H1 (cell line): ENCODE results near the gene TMEM245. TPM values are rescaled to one million over a fixed set of nuclear protein-coding genes. Genes with fewer than 3 reads are reported as not detected.

ENCODE experiments used
- CTCF ChIA-PET: fragments of 300-600 bp; sonication (Branson Sonifier 250); formaldehyde crosslinking; loops from one replicate; lab custom pipeline; 2021; ENCODE audit not compliant: partially characterized antibody; lab: Charles Lee
- POLR2A ChIA-PET: fragments of 300-600 bp; sonication (Branson Sonifier 250); formaldehyde crosslinking; loops from one replicate; lab custom pipeline; 2021; ENCODE audit warnings: inconsistent platforms; ENCODE audit not compliant: partially characterized antibody; lab: Charles Lee
- DNase-seq, 2 experiments: peaks; one replicate each; pipeline versions ENCODE4 v3.0.0 to v3.0.0-alpha.2; 2010 to 2022; ENCODE audit warnings: low spot score in 2 of 2, low read depth in 1 of 2, mixed read lengths in 1 of 2
- FAIRE-seq: peaks from 2 replicates; lab custom pipeline; 2011; peaks lifted over from hg19 to GRCh38; lab: Jason Lieb, UNC
- H2AFZ ChIP-seq: 2 replicates; pipeline ENCODE4 v1.8.1; 2012; ENCODE audit warnings: low read length, inconsistent platforms
- H2AK5ac ChIP-seq: 2 replicates; pipeline ENCODE4 v1.6.1; 2013; ENCODE audit warnings: low read depth, low read length
- H2BK120ac ChIP-seq: replicated peaks from 2 replicates; pipeline ENCODE3; 2013; ENCODE audit warnings: low read depth, low read length, inconsistent platforms
- H2BK12ac ChIP-seq: 2 replicates; pipeline ENCODE4 v1.6.1; 2013; ENCODE audit warnings: low read depth, low read length
- H2BK15ac ChIP-seq: 2 replicates; pipeline ENCODE4 v1.6.1; 2013; ENCODE audit warnings: low read length
- H2BK20ac ChIP-seq: 2 replicates; pipeline ENCODE4 v1.6.1; 2013; ENCODE audit warnings: low read length
- H2BK5ac ChIP-seq: 2 replicates; pipeline ENCODE4 v1.6.1; 2013; ENCODE audit warnings: low read depth, low read length
- H3K14ac ChIP-seq: 2 replicates; pipeline ENCODE4 v1.6.1; 2013; ENCODE audit warnings: inconsistent platforms; ENCODE audit not compliant: insufficient read length
- H3K18ac ChIP-seq: 2 replicates; pipeline ENCODE4 v1.6.1; 2013; ENCODE audit warnings: low read length; ENCODE audit errors: extremely low read depth
- H3K23ac ChIP-seq: 2 replicates; pipeline ENCODE4 v1.6.1; 2013; ENCODE audit warnings: inconsistent platforms; ENCODE audit not compliant: insufficient read length
- H3K23me2 ChIP-seq: 2 replicates; pipeline ENCODE4 v1.6.1; 2013; ENCODE audit warnings: low read depth, low read length
- H3K27ac ChIP-seq: 2 replicates; pipeline ENCODE4 v1.6.1; 2011; ENCODE audit warnings: low read depth, low read length, inconsistent platforms
- H3K27me3 ChIP-seq, 4 experiments: replicated peaks in 1 of 4; 1 replicate in 1 of 4; 2 replicates in 3 of 4; pipeline versions ENCODE4 v1.6.1 to v1.8.1; 2011 to 2013; ENCODE audit warnings: low read length in 3 of 4, mild to moderate bottlenecking in 3 of 4, inconsistent platforms in 2 of 4, mixed read lengths in 2 of 4, moderate library complexity in 1 of 4; ENCODE audit not compliant: control insufficient read depth in 3 of 4, insufficient read depth in 3 of 4; ENCODE audit errors: extremely low read depth in 1 of 4
- H3K36me3 ChIP-seq, 4 experiments: 2 replicates each; pipeline versions ENCODE4 v1.6.1 to v1.8.1; 2011 to 2013; ENCODE audit warnings: mild to moderate bottlenecking in 4 of 4, low read length in 3 of 4, moderate library complexity in 2 of 4, control low read depth in 1 of 4, inconsistent platforms in 1 of 4; ENCODE audit not compliant: insufficient read depth in 4 of 4, control insufficient read depth in 2 of 4
- H3K4ac ChIP-seq: replicated peaks from 2 replicates; pipeline ENCODE3; 2013; ENCODE audit warnings: low read length, low read depth, mixed read lengths, inconsistent platforms; ENCODE audit not compliant: insufficient read length
- H3K4me1 ChIP-seq, 4 experiments: replicated peaks in 1 of 4; 1 replicate in 1 of 4; 2 replicates in 3 of 4; pipeline versions ENCODE4 v1.6.1 to v1.8.1; 2011 to 2013; ENCODE audit warnings: low read length in 3 of 4, inconsistent platforms in 2 of 4, mixed read lengths in 1 of 4; ENCODE audit not compliant: insufficient read depth in 4 of 4, control insufficient read depth in 3 of 4
- H3K4me2 ChIP-seq, 2 experiments: 2 replicates each; pipeline versions ENCODE4 v1.6.1 to v1.8.1; 2011 to 2013; ENCODE audit warnings: low read depth in 2 of 2, low read length in 2 of 2, control low read depth in 1 of 2, inconsistent platforms in 1 of 2, mild to moderate bottlenecking in 1 of 2; ENCODE audit not compliant: insufficient read depth in 1 of 2
- H3K4me3 ChIP-seq, 4 experiments: fragments of 200-600, 300-600 bp in 1 of 4; sonication (generic), shearing (Covaris generic), sonication (Bioruptor Twin) in 1 of 4; 2 replicates each; pipeline versions ENCODE4 v1.5.1 to v1.8.1; 2011 to 2016; ENCODE audit warnings: low read length in 4 of 4, low read depth in 3 of 4, control low read depth in 2 of 4, inconsistent platforms in 2 of 4, mild to moderate bottlenecking in 2 of 4, mixed read lengths in 1 of 4, moderate library complexity in 1 of 4; ENCODE audit not compliant: insufficient read depth in 2 of 4; ENCODE audit errors: extremely low read depth in 1 of 4
- H3K56ac ChIP-seq: replicated peaks from 2 replicates; pipeline ENCODE3; 2013; ENCODE audit warnings: low read depth, mild to moderate bottlenecking, mixed read lengths, low read length, inconsistent platforms; ENCODE audit not compliant: insufficient read length
- H3K79me1 ChIP-seq: 2 replicates; pipeline ENCODE4 v1.6.1; 2013; ENCODE audit warnings: low read depth, low read length, control low read depth
- H3K79me2 ChIP-seq, 2 experiments: 2 replicates each; pipeline versions ENCODE4 v1.6.1 to v1.8.1; 2012 to 2013; ENCODE audit warnings: low read length in 2 of 2, mild to moderate bottlenecking in 2 of 2, inconsistent platforms in 1 of 2; ENCODE audit not compliant: insufficient read depth in 2 of 2, control insufficient read depth in 1 of 2
- H3K9ac ChIP-seq, 4 experiments: replicated peaks in 1 of 4; 1 replicate in 1 of 4; 2 replicates in 3 of 4; pipeline versions ENCODE4 v1.6.1 to v1.8.1; 2011 to 2013; ENCODE audit warnings: low read depth in 3 of 4, low read length in 3 of 4, control low read depth in 2 of 4, mild to moderate bottlenecking in 2 of 4, moderate library complexity in 2 of 4, inconsistent platforms in 1 of 4; ENCODE audit errors: extremely low read depth in 1 of 4
- H3K9me3 ChIP-seq, 2 experiments: 2 replicates each; pipeline versions ENCODE4 v1.6.1 to v1.8.1; 2012 to 2013; ENCODE audit warnings: mild to moderate bottlenecking in 2 of 2, moderate library complexity in 2 of 2, control low read depth in 1 of 2, inconsistent platforms in 1 of 2, low read depth in 1 of 2, low read length in 1 of 2, mixed read lengths in 1 of 2; ENCODE audit not compliant: insufficient read depth in 2 of 2
- H4K20me1 ChIP-seq, 2 experiments: replicated peaks in 1 of 2; 2 replicates each; pipeline versions ENCODE3 to v1.8.1; 2011 to 2013; ENCODE audit warnings: inconsistent platforms in 2 of 2, low read length in 2 of 2, mild to moderate bottlenecking in 1 of 2; ENCODE audit not compliant: insufficient read depth in 2 of 2, control insufficient read depth in 1 of 2
- H4K5ac ChIP-seq: 2 replicates; pipeline ENCODE4 v1.6.1; 2013; ENCODE audit warnings: low read length, low read depth, mixed read lengths, inconsistent platforms; ENCODE audit not compliant: insufficient read length
- H4K8ac ChIP-seq: 2 replicates; pipeline ENCODE4 v1.8.0; 2013; ENCODE audit warnings: mild to moderate bottlenecking, moderate library complexity, low read length, inconsistent platforms; ENCODE audit not compliant: insufficient read depth; ENCODE audit errors: extremely low read depth
- H4K91ac ChIP-seq: replicated peaks from 2 replicates; pipeline ENCODE3; 2013; ENCODE audit warnings: low read length, mixed read lengths, inconsistent platforms; ENCODE audit not compliant: insufficient read length
- BCL11A ChIP-seq, 2 experiments: IDR thresholded peaks; one replicate each; pipeline ENCODE4 v1.6.1; 2011; ENCODE audit warnings: low read depth in 2 of 2, low read length in 2 of 2, mild to moderate bottlenecking in 2 of 2
- CBX8 ChIP-seq: fragments of 300-800, 300-1000 bp; sonication (generic); IDR thresholded peaks from 2 replicates; pipeline ENCODE4 v1.7.1; 2016; ENCODE audit warnings: low read depth, low read length, borderline replicate concordance
- E2F6 ChIP-seq: IDR thresholded peaks from 2 replicates; pipeline ENCODE4 v1.6.1; 2012; ENCODE audit warnings: inconsistent platforms
- EP300 ChIP-seq, 2 experiments: IDR thresholded peaks; 1 replicate in 1 of 2; 2 replicates in 1 of 2; pipeline ENCODE4 v1.6.1; 2011 to 2012; ENCODE audit warnings: low read depth in 2 of 2, low read length in 2 of 2, mild to moderate bottlenecking in 2 of 2, borderline replicate concordance in 1 of 2, inconsistent platforms in 1 of 2, moderate library complexity in 1 of 2
- GABPA ChIP-seq: IDR thresholded peaks from 2 replicates; pipeline ENCODE4 v1.6.1; 2011; ENCODE audit warnings: mild to moderate bottlenecking, low read length, moderate library complexity, borderline replicate concordance; ENCODE audit not compliant: insufficient read depth
- KDM4A ChIP-seq: IDR thresholded peaks from one replicate; pipeline ENCODE4 v1.7.1; 2012; ENCODE audit warnings: low read depth, mild to moderate bottlenecking, moderate library complexity, low read length, inconsistent platforms; ENCODE audit not compliant: severe bottlenecking
- KDM5A ChIP-seq: fragments of 200-600 bp; IDR thresholded peaks from 2 replicates; pipeline ENCODE4 v1.7.1; 2012; ENCODE audit warnings: mild to moderate bottlenecking, low read length, inconsistent platforms, mixed read lengths
- PHF8 ChIP-seq: fragments of 200-600 bp; sonication (generic); conservative IDR thresholded peaks from 2 replicates; pipeline ENCODE4 v1.7.1; 2012; ENCODE audit warnings: low read depth, mild to moderate bottlenecking, inconsistent platforms, low read length, moderate library complexity
- POLR2A ChIP-seq, 2 experiments: IDR thresholded peaks; 1 replicate in 1 of 2; 2 replicates in 1 of 2; pipeline ENCODE4 v1.6.1; 2011; ENCODE audit warnings: low read depth in 2 of 2, low read length in 2 of 2, mild to moderate bottlenecking in 2 of 2; ENCODE audit errors: control extremely low read depth in 1 of 2
- POU5F1 ChIP-seq: IDR thresholded peaks from 2 replicates; pipeline ENCODE4 v1.6.1; 2011; ENCODE audit warnings: low read depth, mild to moderate bottlenecking, low read length, moderate library complexity
- WGBS, 2 experiments: shearing (Covaris generic) in 1 of 2; methylation state at CpG; one replicate each; pipeline versions ENCODE4 v1.1.6 to v1.1.7; 2013 to 2015; ENCODE audit warnings: low lambda C conversion rate in 2 of 2, mixed read lengths in 2 of 2, inconsistent platforms in 1 of 2, low coverage in 1 of 2, missing lambda C conversion rate in 1 of 2; ENCODE audit not compliant: insufficient replicate concordance in 2 of 2, insufficient coverage in 1 of 2, insufficient read length in 1 of 2; ENCODE audit errors: extremely low coverage in 1 of 2, missing lambda C conversion rate in 1 of 2; 5-methylcytosine and 5-hydroxymethylcytosine counted together
- polyA plus RNA-seq, 7 experiments: library from polyadenylated mRNA; depleted of rRNA in 3 of 7; stranded (reverse) in 5 of 7; unstranded in 2 of 7; fragments of >200 nt in 5 of 7; fragments of 200-250 nt in 2 of 7; gene quantifications; 1 replicate in 5 of 7; 2 replicates in 1 of 7; 4 replicates in 1 of 7; pipeline versions ENCODE4 v1.2.1 to v1.2.3, GENCODE V29; 2011 to 2013; ENCODE audit warnings: missing spikeins in 2 of 7, mixed read lengths in 2 of 7
- total RNA-seq: library from RNA; stranded (reverse); fragmentation: NEBNext Ultra II Directional; extraction: Animal tissue kit (Norgen Biotek cat#: 25700); gene quantifications from 2 replicates; pipeline ENCODE4 v1.2.1, GENCODE V29; 2021

Gene TMEM245
- total and polyA plus RNA-seq, 2 of the 8 experiments (the other 6 are each of a cell fraction or from before 2014, with no cell fraction given), result 44.3 to 45.8 TPM

- H3K27me3 ChIP-seq, result peaks cover 0 to 9% (median 5%) of the 10 kb centered on the region in 4 experiments; a peak in 6 of 7 replicates
- CTCF ChIA-PET, result interaction anchor here (1.5 to 3.0 kb wide), 2 partner anchors 18 to 19 kb away, joined by 3 to 12 read pairs; no protein-coding TSS in a partner anchor
- peaks cover 0 to 2% (median 0%) of the 10 kb centered on the region in 4 experiments; a peak in 2 of 7 replicates for H3K4me1 ChIP-seq
Observed at GRCh38 chr9:109161471-109161870, 41.7 kb upstream of the TMEM245 start.

More at GRCh38 chr9:109161471-109161870, 41.7 kb upstream of the TMEM245 start:
- Histone ChIP-seq H2BK5ac (no peak overlapping the region), H3K4me2 (no peak overlapping the region), H3K4ac (no peak overlapping the region), H3K27ac (no peak overlapping the region), H3K18ac (no peak overlapping the region), H3K23me2 (peaks cover 2% of the 10 kb centered on the region; the same call in 1 of the 2 replicates), H4K5ac (no peak overlapping the region), H3K4me3 (no peak overlapping the region), H2BK20ac (no peak overlapping the region), H2BK120ac (no peak overlapping the region), H3K9me3 (peaks cover 6% of the 10 kb centered on the region in 2 experiments; a peak in 3 of 4 replicates), H3K9ac (no peak overlapping the region), H2BK12ac (no peak overlapping the region), H3K36me3 (no peaks in the 10 kb centered on the region; a peak in 1 of 8 replicates), H4K91ac (no peak overlapping the region), H2AFZ (no peak overlapping the region), H3K79me2 (no peaks in the 10 kb centered on the region), H2AK5ac (no peak overlapping the region), H3K23ac (no peak overlapping the region), H2BK15ac (no peak overlapping the region), H3K56ac (no peak overlapping the region), H4K8ac (no peak overlapping the region), H3K79me1 (no peaks in the 10 kb centered on the region), H4K20me1 (no peaks in the 10 kb centered on the region), H3K14ac (no peak overlapping the region)
- DNase-seq (no peak), FAIRE-seq (no peak)
- WGBS, 2 experiments, result 76% methylated on average over 3 of the region's 3 CpGs; no CpG with 5 or more reads in 1 of the 2 experiments
- POLR2A ChIA-PET, result no interaction called here
- no peak for TF ChIP-seq POU5F1
- TF ChIP-seq KDM5A, result no peak
- no peak for TF ChIP-seq POLR2A (IDR thresholded peaks at IDR 0.05; ENCODE audit: control extremely low read depth in 1 of 2, low read depth in 2 of 2, low read length in 2 of 2)
- no peak for TF ChIP-seq PHF8
- TF ChIP-seq EP300 (IDR thresholded peaks at IDR 0.05; ENCODE audit: borderline replicate concordance in 1 of 2, low read depth in 2 of 2, low read length in 2 of 2), result no peak
- no peak for TF ChIP-seq E2F6
- no peak for TF ChIP-seq GABPA
- no peak for TF ChIP-seq BCL11A (IDR thresholded peaks at IDR 0.05; ENCODE audit: low read depth in 2 of 2, low read length in 2 of 2)
- TF ChIP-seq CBX8, result no peak
- no peak for TF ChIP-seq KDM4A
